GM11168 (cell line): ENCODE results near the gene LRP1.

ENCODE experiments used
- in situ Hi-C: fragments of 300-500 bp; cut with MboI; formaldehyde crosslinking; loops from one replicate; pipeline ENCODE4 v1.12.0; 2022; ENCODE audit warnings: low sequenced_read_pairs; ENCODE audit not compliant: unreplicated experiment

LRP1 gene

GRCh38 chr12:57216921-57217879 lies 88.9 kb downstream of the LRP1 start:
- in situ Hi-C loops, result no loop called here

GRCh38 chr12:57218030-57218853 lies 90.0 kb downstream of the LRP1 start:
- in situ Hi-C loops, result no loop called here

GRCh38 chr12:57219205-57219992 lies 91.1 kb downstream of the LRP1 start:
- in situ Hi-C loops, result no loop called here

- in situ Hi-C loops, result no loop called here
Measured at GRCh38 chr12:57219993-57220754, 91.9 kb downstream of the LRP1 start.

- in situ Hi-C loops, result no loop called here
Measured at GRCh38 chr12:57220770-57221168, 92.5 kb downstream of the LRP1 start.

GRCh38 chr12:57221169-57221917 lies 93.1 kb downstream of the LRP1 start:
- in situ Hi-C loops, result no loop called here

- in situ Hi-C loops, result no loop called here
Measured at GRCh38 chr12:57222286-57223190, 94.3 kb downstream of the LRP1 start.

- in situ Hi-C loops, result no loop called here
Measured at GRCh38 chr12:57223191-57224165, 95.2 kb downstream of the LRP1 start.

- in situ Hi-C loops, result no loop called here
Measured at GRCh38 chr12:57224278-57224972, 96.1 kb downstream of the LRP1 start.

GRCh38 chr12:57224973-57225679 lies 96.8 kb downstream of the LRP1 start:
- in situ Hi-C loops, result no loop called here

- in situ Hi-C loops, result no loop called here
Measured at GRCh38 chr12:57225680-57226210, 97.5 kb downstream of the LRP1 start.

GRCh38 chr12:57226588-57227314 lies 98.5 kb downstream of the LRP1 start:
- in situ Hi-C loops, result no loop called here

GRCh38 chr12:57227315-57228115 lies 99.2 kb downstream of the LRP1 start:
- in situ Hi-C loops, result no loop called here

- in situ Hi-C loops, result no loop called here
Measured at GRCh38 chr12:57229046-57229633, 100.9 kb downstream of the LRP1 start.
